HG03469 (cell line): ENCODE results near the gene HECTD4.
A peak's percentile ranks its signal among the peaks of the same experiment; 100 is the strongest.
"Not testable (repeated sequence)": the region's sequence is repeated elsewhere in the genome, so short reads cannot be mapped to it uniquely, and the experiment has no call there.

Experiments used
- ATAC-seq: cut with Tn5 transposase; IDR thresholded peaks from one replicate; pipeline ENCODE4 v1.9.1; 2021; ENCODE audit warnings: mild to moderate bottlenecking, moderate library complexity, moderate number of reproducible peaks; ENCODE audit not compliant: unreplicated experiment

Gene HECTD4, protein sequence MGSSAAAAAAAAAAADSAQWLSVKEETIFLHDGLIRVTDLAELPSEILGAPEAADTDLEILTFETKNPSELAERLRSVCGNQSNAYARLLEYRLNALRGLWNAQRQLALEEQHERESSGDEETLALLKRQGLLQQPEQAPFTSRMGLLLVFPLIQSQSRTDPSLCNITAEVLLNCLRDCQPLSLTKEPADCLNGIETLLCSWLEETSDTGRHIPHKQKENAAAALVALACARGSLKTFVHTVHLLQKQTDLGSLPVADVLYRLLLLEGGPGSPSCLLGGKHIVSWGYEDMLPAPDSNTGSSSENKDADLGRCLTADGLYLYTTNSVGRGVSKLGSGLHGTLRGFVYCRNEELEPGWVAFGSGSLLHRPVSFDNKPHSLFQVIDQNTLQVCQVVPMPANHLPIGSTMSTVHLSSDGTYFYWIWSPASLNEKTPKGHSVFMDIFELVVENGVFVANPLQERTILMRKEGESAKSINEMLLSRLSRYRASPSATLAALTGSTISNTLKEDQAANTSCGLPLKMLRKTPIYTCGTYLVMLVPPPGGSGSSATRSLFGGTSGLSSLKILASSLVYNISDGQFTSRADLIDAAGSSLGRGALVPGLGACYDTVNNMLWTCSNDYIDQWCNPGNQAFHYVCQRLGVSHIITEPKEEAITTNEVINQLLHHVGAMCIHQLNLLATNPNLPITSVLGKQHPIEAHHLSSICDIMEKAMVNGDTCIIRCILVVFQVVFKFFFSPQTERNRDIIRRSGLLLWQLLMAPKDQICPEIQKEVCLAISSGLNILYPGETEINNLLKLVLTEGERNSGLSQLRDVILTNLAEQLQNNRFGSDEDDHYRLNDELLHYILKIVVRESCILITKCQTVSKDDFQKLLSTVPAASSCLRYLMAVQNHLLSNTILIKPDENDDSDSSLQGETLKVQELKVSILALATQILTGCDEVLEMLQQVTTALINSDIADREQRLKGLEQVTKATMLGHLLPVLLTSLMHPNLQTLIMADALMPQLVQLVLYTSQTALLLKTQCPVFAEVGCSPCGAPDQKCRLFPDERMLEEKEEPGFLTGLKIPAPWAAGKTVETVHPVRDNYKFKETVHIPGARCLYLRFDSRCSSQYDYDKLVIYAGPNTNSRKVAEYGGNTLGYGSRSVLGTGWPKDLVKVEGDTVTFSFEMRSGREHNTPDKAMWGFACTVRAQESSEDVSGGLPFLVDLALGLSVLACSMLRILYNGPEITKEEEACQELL (N-terminal part only)

DNA sequence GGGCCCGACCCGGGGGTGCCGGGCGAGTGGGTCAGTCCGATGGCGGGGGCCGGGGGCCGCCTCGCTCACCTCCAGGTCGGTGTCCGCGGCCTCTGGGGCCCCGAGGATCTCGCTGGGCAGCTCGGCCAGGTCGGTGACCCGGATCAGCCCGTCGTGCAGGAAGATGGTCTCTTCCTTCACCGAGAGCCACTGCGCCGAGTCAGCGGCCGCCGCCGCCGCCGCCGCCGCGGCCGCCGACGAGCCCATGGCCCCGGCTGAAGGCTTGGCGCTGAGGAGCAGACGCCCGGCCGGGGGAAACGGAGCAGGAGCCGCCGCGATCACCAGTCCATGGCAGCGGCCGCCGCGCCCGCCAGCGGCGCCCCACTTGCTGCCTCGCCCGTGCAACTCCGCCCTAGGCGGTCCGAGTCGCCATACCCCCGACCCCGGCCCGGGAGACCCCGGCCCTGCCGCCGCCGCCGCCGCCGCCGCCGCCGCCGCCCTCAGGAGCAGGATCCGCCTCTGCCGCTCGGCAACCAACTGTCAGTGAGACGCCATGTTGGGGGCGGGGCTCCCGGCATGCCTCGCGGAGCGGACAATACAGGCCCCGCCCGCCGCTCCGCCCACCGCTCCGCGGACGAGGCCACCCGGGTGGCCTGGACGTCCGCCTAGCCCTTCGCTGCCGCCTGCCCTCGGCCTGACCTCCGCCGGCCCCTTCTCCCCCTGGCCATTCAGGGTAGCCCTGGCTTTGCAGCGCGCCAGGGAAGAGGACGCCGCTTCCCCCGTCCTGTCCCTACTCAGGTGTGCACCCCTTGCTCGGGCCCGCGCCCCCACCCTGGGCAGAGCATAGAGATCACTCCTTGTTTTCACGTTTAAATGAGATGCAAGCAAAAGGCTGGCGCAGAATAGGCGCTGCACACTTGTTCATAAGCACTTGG lies at the start of gene HECTD4:
Gene HECTD4 (minus strand): TSS at position 549 of the 914 bp plus-strand sequence. CDS start 303 bp downstream, at position 246.
- ATAC-seq: peak; percentile 54

DNA sequence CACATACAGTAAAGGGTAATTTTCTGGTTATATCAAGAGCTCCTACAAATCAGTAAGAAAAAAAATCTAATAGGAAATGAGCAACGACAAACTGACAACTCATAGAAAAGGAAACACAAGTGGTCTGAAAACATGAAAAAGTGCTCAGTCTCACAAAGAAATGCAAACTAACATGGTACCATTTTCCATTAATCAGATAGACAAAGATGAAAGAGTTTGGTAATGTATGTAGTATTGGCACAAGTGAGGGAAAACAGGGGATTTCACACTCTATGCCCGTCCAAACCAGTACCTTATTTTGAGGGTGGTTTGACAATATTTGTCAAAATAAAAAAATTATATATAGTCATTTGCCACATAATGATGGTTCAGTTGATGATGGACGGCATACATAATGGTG lies 49.7 kb upstream of the HECTD4 start:
- no peak for ATAC-seq

DNA sequence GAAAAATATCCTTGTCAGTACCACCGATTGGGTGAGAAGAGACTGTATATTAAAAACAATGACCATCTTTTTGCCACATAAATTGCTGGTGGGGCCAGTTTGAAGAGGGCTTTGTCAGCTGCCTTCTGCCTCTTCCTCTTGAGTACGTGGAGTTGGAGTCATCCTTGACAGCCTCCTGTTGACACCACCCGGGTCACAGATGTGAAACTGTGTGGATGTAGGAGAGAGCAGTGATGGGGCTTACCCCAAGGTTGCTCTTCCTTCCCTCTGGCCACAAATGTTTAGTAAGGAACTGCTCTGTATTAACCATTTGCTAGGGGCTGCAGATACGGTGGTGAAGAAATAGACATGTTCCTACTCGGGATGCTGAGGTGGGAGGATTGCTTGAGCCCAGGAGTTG lies 48.7 kb upstream of the HECTD4 start:
- no peak for ATAC-seq

DNA sequence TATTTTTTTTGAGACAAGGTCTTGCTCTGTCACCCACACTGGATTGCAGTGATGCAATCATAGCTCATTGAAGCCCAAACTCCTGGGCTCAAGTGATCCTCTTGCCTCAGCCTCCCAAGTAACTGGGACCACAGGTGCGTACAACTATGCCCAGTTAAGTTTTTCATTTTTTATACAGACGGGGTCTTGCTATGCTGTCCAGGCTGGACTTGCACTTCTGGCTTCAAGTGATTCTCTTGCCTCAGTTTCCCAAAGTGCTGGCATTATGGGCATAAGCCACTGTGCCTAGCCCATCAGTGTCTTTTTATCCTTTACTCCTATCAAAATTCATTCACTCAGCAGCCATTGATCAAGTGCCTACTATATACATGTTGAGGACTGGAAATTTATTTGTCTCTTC lies 45.5 kb upstream of the HECTD4 start:
- ATAC-seq: no peak

DNA sequence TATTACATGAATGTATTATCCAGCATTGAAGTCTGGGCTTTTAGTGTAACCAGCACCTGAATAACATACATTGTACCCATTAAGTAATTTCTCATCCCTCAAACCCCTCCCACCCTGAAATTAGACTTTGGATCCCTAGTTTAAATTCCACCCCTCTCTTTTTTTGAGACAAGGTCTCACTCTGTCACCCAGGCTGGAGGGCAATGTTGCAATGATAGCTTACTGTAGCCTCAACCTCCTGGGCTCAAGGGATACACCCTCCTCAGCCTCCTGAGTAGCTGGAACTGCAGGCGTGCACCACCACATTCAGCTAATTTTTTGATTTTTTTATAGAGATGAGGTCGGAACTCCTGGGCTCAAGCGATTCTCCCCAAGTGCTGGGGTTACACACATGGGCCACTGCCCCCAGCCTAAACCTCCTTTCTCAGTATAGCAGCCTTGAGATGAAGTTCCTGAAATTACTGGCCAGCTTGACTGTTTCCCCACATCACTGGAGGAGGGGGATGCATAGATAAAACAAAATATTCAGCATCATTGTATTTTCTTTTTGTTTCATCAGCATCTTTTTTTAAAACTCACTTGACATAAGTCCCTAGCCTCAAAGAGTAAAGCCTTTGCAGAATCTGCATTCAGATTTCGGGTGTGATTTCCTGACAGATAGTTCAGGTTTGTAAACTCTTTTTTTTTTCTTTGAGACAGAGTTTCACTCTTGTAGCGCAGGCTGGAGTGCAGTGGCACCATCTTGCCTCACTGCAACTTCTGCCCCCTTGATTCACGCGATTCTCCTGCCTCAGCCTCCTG lies 43.6 kb upstream of the HECTD4 start:
- ATAC-seq: no peak

DNA sequence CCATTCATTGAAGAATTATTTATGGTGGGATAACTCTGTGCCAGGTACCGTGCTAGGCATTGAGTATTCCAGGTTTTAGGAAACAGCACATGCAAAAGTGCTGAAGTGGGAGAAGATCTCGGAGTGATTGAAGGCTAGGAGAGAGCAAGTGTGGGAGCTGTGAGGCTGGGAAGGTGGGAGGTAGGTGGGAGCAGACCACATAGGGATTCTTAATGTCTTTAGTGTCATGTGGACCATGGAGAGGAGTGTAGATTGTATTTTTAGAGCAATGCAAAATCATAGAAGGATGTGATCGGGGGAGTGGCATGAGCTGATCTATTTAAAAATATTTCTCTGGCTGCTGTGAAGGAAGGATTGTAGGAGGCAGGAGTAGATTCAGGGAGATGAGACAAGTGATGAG lies 41.9 kb upstream of the HECTD4 start:
- no peak for ATAC-seq

DNA sequence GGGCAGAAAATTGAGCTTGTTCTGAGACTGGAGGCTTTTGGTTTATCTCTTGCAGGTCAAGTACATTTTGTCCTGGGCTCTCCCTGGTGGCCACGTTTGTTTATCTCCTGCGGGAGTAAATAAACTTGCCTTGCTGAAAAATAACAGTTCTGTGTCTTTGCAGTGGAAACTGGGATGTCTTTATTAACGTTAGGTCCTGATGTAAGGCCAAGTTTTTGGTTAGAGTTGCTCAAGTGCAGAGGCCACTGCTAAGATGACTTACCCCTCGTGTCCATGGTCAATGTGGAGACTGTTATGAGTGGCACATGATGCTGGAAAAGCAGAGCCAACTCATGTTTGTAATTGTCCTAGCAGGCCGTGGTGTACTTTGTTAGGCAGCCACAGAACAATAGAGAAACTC lies 40.3 kb upstream of the HECTD4 start:
- ATAC-seq: no peak

DNA sequence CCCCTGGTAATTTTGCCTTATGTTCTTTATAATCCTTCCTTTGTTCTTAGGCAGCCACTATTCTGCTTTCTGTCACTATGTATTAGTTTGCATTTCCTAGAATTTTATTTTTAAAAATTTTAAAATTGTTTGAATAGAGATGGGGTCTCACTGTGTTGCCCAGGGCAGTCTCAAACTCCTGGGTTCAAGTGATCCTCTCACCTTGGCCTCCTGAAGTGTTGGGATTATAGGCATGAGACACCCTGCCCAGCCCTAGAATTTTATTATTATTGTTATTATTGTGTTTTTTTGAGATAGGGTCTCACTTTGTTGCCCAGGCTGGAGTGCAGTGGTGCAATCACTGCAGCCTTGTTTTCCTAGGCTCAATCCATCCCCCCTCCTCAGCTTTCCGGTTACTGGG lies 39.1 kb upstream of the HECTD4 start:
- ATAC-seq: no peak

DNA sequence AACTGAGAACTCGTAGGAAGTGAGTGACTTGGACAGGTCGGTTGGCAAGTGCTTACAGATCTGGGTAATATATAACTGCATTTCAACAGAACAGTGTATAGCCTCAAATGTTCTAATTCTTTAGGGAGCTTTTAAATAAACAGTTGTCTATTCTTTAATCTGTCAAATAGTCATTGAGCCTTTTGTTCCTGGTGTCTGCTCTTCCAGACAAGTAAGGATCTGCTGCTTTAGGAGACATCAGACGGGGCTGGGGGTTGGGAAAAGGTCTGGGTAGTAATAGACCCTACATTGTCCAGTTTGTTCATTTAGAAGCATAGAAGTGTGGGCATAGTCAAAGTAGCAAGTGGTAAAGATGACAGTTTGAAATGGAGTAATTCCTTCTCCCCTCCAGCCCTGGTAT lies 38.5 kb upstream of the HECTD4 start:
- no peak for ATAC-seq

DNA sequence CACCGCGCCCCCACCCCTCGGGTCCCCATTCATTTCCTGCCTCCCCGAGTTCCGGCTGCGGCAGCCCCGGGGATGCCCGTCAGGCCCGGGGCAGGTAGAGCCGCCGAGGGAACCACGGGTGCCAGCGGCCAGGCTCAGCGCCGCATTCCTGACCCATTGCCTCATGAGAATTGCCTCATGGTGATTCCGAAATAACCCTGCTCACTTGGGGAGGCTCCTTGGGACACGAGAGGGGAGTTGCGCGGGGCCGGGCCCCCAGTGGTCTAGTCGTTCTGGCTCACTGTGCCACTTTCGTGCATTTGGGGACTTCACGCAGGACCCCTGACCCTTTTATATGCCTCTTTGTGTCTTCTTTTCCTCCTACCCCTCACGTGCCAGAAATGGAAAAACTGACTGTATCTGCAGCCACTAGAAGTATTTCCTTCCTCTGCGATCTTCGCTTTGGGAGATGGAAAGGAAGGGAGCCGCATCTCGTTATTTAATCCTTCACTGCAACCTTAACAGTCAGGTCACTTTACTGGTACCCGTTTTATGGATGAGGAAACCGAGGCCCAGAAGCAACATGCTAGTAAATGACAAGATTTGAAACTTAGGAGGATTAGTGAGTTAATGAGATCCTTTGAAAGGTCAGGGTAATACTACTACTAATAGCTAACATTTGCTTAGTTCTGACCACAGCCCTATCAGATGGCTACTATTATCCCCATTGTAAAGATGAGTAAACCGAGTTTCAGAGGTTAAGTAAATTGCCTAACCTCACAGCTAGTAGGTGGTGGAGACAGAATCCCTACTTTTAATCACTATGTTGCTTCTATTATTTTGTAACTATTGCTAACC lies 37.3 kb upstream of the HECTD4 start:
- no peak for ATAC-seq

DNA sequence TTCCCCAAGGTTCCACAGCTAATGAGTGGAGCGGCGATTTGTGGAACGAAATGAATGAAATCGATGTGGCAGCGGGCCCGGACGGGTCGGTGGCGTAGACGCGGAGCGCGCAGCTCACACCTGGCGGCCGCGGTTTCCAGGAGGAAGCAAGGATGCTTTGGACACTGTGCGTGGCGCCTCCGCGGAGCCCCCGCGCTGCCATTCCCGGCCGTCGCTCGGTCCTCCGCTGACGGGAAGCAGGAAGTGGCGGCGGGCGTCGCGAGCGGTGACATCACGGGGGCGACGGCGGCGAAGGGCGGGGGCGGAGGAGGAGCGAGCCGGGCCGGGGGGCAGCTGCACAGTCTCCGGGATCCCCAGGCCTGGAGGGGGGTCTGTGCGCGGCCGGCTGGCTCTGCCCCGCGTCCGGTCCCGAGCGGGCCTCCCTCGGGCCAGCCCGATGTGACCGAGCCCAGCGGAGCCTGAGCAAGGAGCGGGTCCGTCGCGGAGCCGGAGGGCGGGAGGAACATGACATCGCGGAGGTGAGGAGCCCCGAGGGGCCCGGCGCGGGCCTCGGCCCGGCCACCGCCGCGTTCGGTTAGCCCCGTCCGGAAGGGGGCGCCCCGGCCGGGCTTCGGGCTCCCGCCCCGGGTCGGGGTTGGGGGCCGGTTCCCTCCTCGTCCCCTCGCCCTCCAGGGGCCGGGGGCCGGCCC lies 36.5 kb upstream of the HECTD4 start, which contains the start of gene PTPN11:
Gene PTPN11 (plus strand): TSS at position 340 of the 689 bp plus-strand sequence. CDS start 165 bp downstream, at position 505.
- ATAC-seq: peak; percentile 51

DNA sequence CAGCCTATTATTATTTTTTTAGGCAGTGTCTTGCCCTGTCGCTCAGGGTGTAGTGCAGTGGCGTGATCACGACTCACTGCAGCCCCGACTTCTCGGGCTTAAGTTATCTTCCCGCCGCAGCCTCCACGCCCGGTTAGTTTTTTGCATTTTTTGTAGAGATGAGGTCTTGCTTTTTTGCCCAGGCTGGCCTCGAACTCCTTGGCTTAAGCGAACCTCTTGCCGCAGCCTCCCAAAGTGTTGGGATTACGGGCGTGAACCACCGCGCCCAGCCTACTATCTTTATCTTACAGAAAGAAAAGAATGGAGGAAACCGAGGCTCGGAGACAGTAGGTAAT lies 36.0 kb upstream of the HECTD4 start:
- no peak for ATAC-seq

DNA sequence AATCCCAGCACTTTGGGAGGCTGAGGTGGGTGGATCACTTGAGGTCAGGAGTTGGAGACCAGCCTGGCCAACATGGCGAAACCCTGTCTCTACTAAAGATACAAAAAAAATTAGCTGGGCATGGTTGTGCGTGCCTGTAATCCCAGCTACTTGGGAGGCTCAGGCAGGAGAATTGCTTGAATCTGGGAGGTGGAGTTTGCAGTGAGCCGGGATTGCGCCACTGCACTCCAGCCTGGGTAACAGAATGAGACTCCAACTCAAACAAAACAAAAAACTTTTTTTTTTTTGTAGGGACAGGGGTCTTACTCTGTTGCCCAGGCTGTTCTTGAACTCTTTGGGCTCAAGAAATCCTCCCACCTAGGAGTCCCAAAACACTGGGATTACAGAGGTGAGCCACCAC lies 33.2 kb upstream of the HECTD4 start:
- ATAC-seq: not testable (repeated sequence)

DNA sequence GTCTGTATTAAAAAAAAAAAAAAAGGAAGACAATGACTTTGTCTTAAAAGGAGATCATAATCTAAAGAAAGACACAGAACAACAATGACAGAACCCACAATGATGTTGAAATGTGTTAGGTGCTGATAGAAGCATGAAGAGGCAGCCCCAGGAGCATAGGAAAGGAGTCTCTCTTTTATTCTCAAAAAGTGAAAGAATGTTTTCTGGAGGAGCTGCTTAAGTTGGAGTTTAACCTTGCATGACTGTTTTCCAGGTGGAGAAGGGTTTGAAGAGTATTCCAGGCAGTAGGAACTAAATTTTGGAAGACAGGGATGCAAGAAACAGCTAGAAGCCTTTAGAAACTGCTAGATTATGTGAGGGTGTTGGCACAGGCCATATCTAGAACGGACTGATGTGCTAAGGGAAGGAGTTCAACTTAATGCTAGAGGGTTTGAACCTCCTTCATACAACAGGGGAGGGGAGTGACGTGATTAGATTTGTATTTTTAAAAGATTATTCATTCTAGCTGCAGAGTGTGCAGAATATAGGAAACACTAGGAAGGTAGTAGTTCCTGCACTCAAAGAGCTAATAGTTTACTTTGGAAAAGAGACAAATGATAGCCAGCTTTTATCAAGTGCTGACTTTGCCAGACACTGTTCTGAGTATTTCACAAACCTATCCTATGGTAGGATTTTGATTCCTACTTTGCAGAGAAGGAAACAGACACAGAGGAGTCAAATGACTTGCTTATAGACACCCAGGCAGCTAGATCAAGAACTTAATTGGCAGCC lies 31.8 kb upstream of the HECTD4 start:
- no peak for ATAC-seq

DNA sequence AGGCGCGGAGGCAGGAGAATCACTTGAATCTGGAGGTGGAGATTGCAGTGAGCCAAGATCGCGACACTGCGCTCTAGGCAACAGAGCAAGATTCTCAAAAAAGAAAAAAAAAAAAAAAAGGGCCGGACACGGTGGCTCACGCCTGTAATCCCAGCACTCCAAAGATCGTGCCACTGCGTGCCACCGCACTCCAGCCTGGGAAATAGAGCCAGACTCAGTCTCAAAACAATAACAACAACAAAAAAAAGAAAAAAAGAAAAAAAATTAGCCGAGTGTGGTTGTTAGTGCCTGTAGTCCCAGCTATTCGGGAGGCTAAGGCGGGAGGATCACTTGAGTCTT lies 27.6 kb upstream of the HECTD4 start:
- ATAC-seq: no peak

DNA sequence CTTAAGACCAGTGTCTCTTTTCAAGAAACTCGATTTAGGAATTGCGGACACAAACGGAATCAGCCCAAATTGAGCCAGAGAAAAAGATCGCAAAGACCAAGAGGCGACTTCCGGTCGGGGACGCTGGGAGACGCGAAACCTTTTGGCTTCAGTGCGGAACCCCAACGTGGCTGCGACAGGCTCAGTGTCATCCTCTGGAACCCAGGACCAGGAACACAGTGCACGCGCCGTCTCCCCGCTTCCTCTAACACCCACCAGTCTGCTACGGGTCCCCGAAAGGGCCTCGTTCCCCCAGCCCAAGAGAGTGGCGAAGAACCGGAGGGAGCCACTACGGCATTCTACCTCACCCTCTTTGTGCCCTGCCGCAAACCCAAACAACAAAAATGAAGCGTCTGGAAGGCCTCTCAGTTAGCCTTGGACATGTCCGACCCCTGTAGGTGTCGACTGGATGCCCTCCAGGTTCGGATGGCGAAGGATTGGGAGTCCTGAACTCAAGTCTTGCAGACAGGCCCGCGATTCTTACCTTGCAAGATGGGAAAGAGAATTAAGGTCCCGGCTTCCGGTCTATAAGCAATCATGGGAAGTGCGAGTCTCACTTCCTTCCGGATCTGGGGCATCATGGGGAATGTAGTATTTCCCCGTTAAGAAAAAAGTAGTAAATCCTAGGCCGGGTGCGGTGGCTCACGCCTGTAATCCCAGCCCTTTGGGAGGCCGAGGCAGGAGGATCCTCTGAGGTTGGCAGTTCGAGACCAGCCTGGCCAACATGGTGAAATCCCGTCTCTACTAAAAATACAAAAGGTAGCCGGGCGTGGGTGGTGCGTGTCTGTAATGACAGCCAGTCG lies 27.1 kb upstream of the HECTD4 start, which contains the start of gene RPL6:
Gene RPL6 (minus strand): TSS at position 542 of the 842 bp plus-strand sequence. CDS start 949 bp downstream, outside the sequence.
- no peak for ATAC-seq
